ENCODE results near the gene HS1BP3. TPM values are rescaled to one million over a fixed set of nuclear protein-coding genes. Genes with fewer than 3 reads are reported as not detected.
A peak's percentile ranks its signal among the peaks of the same experiment; 100 is the strongest.

Gene HS1BP3
- total RNA-seq, 4 donors from 2014 or later: 7.1 to 41.8 (median 28.4) TPM

- Histone ChIP-seq H3K27me3 (no peaks in the 10 kb centered on the region), H3K4me3 (no peak overlapping the region), H3K4me1 (peaks cover 9 to 10% of the 10 kb centered on the region in 2 donors), H3K36me3 (no peaks in the 10 kb centered on the region), H3K9me3 (no peaks in the 10 kb centered on the region), H3K27ac (peak overlapping the region in 1 of 2 donors; percentile 86)
- intact Hi-C loops (cut with DNase I; ENCODE audit: low total_unique reads): no loop called here
- DNase-seq: peak in 1 of 2 donors; percentile 16
- TF ChIP-seq POLR2A (IDR thresholded peaks at IDR 0.05) (no peak), CTCF (IDR thresholded peaks at IDR 0.05) (no peak)
Observed at GRCh38 chr2:20571644-20572215, 79.2 kb downstream of the HS1BP3 start.

- Histone ChIP-seq H3K27me3 (no peaks in the 10 kb centered on the region), H3K4me1 (peaks cover 9 to 10% of the 10 kb centered on the region in 2 donors), H3K4me3 (no peak overlapping the region), H3K27ac (peak overlapping the region in 1 of 2 donors; percentile 86), H3K36me3 (no peaks in the 10 kb centered on the region), H3K9me3 (no peaks in the 10 kb centered on the region)
- intact Hi-C loops (cut with DNase I; ENCODE audit: low total_unique reads): no loop called here
- no peak for TF ChIP-seq POLR2A (IDR thresholded peaks at IDR 0.05)
- no peak for TF ChIP-seq CTCF (IDR thresholded peaks at IDR 0.05)
- DNase-seq: peak; percentile 13 to 28
Observed at GRCh38 chr2:20571231-20571630, 79.7 kb downstream of the HS1BP3 start.

- no peaks in the 10 kb centered on the region for H3K9me3 ChIP-seq
- no peak for TF ChIP-seq POLR2A (IDR thresholded peaks at IDR 0.05)
- TF ChIP-seq CTCF (IDR thresholded peaks at IDR 0.05): no peak
- H3K4me3 ChIP-seq: no peak overlapping the region
- no peaks in the 10 kb centered on the region for H3K36me3 ChIP-seq
- H3K27ac ChIP-seq: no peak overlapping the region
- DNase-seq: peak in 1 of 2 donors; percentile 5
- H3K27me3 ChIP-seq: no peaks in the 10 kb centered on the region
- H3K4me1 ChIP-seq: peaks cover 9 to 10% of the 10 kb centered on the region in 2 donors
- intact Hi-C loops (cut with DNase I; ENCODE audit: low total_unique reads): no loop called here
Observed at GRCh38 chr2:20570249-20570648, 80.6 kb downstream of the HS1BP3 start.

GRCh38 chr2:20569464-20570223 lies 81.3 kb downstream of the HS1BP3 start:
- TF ChIP-seq POLR2A (IDR thresholded peaks at IDR 0.05): no peak
- no peak for TF ChIP-seq CTCF (IDR thresholded peaks at IDR 0.05)
- Histone ChIP-seq H3K27ac (peak overlapping the region in 1 of 2 donors; percentile 75), H3K36me3 (no peaks in the 10 kb centered on the region), H3K4me1 (peaks cover 9% of the 10 kb centered on the region in 2 donors), H3K9me3 (no peaks in the 10 kb centered on the region), H3K4me3 (no peak overlapping the region), H3K27me3 (no peaks in the 10 kb centered on the region)
- DNase-seq: peak in 1 of 2 donors; percentile 14
- intact Hi-C loops (cut with DNase I; ENCODE audit: low total_unique reads): no loop called here
